Keratinocyte (primary cell): Measurements from ENCODE around the gene FLNC. TPM values are rescaled to one million over a fixed set of nuclear protein-coding genes. Genes with fewer than 3 reads are reported as not detected.

Source experiments
- DNase-seq: peaks from one replicate; pipeline ENCODE4 v3.0.0-alpha.2; 2011; ENCODE audit warnings: low read depth, missing footprints, low spot score
- FAIRE-seq: peaks from 2 replicates; lab custom pipeline; 2011; peaks lifted over from hg19 to GRCh38; lab: Jason Lieb, UNC
- H2AFZ ChIP-seq: 2 replicates; pipeline ENCODE4 v1.6.0; 2012; ENCODE audit warnings: low read length, control low read depth, inconsistent platforms; ENCODE audit not compliant: control insufficient read depth
- H3K27ac ChIP-seq: 2 replicates; pipeline ENCODE4 v1.5.1; 2011; ENCODE audit warnings: low read length; ENCODE audit not compliant: control insufficient read depth, insufficient read depth
- H3K27me3 ChIP-seq: 3 replicates; pipeline ENCODE4 v1.6.0; 2011; ENCODE audit warnings: low read length; ENCODE audit not compliant: control insufficient read depth, insufficient read depth; ENCODE audit errors: extremely low read depth
- H3K36me3 ChIP-seq, 2 experiments: 2 replicates in 1 of 2; 3 replicates in 1 of 2; pipeline ENCODE4 v1.5.1; 2011; ENCODE audit warnings: low read length in 2 of 2, mild to moderate bottlenecking in 1 of 2; ENCODE audit not compliant: control insufficient read depth in 2 of 2, insufficient read depth in 2 of 2; ENCODE audit errors: extremely low read depth in 1 of 2
- H3K4me1 ChIP-seq: 3 replicates; pipeline ENCODE4 v1.5.1; 2011; ENCODE audit warnings: low read length; ENCODE audit not compliant: control insufficient read depth, insufficient read depth; ENCODE audit errors: extremely low read depth
- H3K4me2 ChIP-seq: 3 replicates; pipeline ENCODE4 v1.6.0; 2011; ENCODE audit warnings: low read depth, low read length; ENCODE audit not compliant: control insufficient read depth, insufficient read depth; ENCODE audit errors: extremely low read depth
- H3K4me3 ChIP-seq, 3 experiments: fragments of 200-600 bp in 1 of 3; sonication (generic) in 1 of 3; 2 replicates in 2 of 3; 3 replicates in 1 of 3; pipeline ENCODE4 v1.5.1; 2011 to 2016; ENCODE audit warnings: low read length in 3 of 3, mild to moderate bottlenecking in 3 of 3, control low read depth in 2 of 3, inconsistent platforms in 1 of 3, low read depth in 1 of 3, mixed read lengths in 1 of 3, mixed run types in 1 of 3, moderate library complexity in 1 of 3; ENCODE audit not compliant: control insufficient read depth in 2 of 3, insufficient read depth in 2 of 3; ENCODE audit errors: extremely low read depth in 1 of 3
- H3K79me2 ChIP-seq: 2 replicates; pipeline ENCODE4 v1.6.0; 2012; ENCODE audit warnings: low read length; ENCODE audit not compliant: control insufficient read depth, insufficient read depth
- H3K9ac ChIP-seq: 3 replicates; pipeline ENCODE4 v1.6.0; 2011; ENCODE audit warnings: low read length; ENCODE audit not compliant: control insufficient read depth, insufficient read depth; ENCODE audit errors: extremely low read depth
- H3K9me1 ChIP-seq: 3 replicates; pipeline ENCODE4 v1.6.0; 2011; ENCODE audit warnings: low read length; ENCODE audit not compliant: control insufficient read depth, insufficient read depth; ENCODE audit errors: extremely low read depth
- H3K9me3 ChIP-seq: 2 replicates; pipeline ENCODE4 v1.5.1; 2012; ENCODE audit warnings: low read depth, low read length; ENCODE audit not compliant: control insufficient read depth
- H4K20me1 ChIP-seq: 3 replicates; pipeline ENCODE4 v1.6.0; 2011; ENCODE audit warnings: low read length; ENCODE audit not compliant: control insufficient read depth, insufficient read depth; ENCODE audit errors: extremely low read depth
- CTCF ChIP-seq, 3 experiments: IDR thresholded peaks in 1 of 3; conservative IDR thresholded peaks in 1 of 3; optimal IDR thresholded peaks in 1 of 3; 2 replicates in 2 of 3; 3 replicates in 1 of 3; pipeline versions ENCODE3 to v1.5.1; 2011; ENCODE audit warnings: low read length in 3 of 3, mild to moderate bottlenecking in 3 of 3, moderate library complexity in 2 of 3, control low read depth in 1 of 3, inconsistent platforms in 1 of 3; ENCODE audit not compliant: insufficient read depth in 2 of 3; ENCODE audit errors: extremely low read depth in 1 of 3
- EZH2 ChIP-seq: IDR thresholded peaks from one replicate; pipeline ENCODE4 v1.6.1; 2012; ENCODE audit warnings: inconsistent platforms, mild to moderate bottlenecking, low read length, moderate library complexity
- dilution Hi-C: fragments of 300-500 bp; cut with MboI; formaldehyde crosslinking; loops from one replicate; pipeline ENCODE4 v1.7.0; 2020; ENCODE audit warnings: low sequenced_read_pairs; ENCODE audit not compliant: extremely low pct_ligation_motif_present
- polyA plus RNA-seq, 5 experiments: library from polyadenylated mRNA; depleted of rRNA in 3 of 5; stranded (reverse) in 3 of 5; stranded (forward) in 1 of 5; unstranded in 1 of 5; fragments of >200 nt; gene quantifications; 1 replicate in 1 of 5; 2 replicates in 3 of 5; 3 replicates in 1 of 5; pipeline versions ENCODE4 v1.2.1 to v1.2.3, GENCODE V29; 2011 to 2012; ENCODE audit warnings: missing spikeins in 2 of 5, low read depth in 1 of 5, low replicate concordance in 1 of 5

Gene FLNC
- polyA plus RNA-seq, 1 donor (not counting 4 experiments of a cell fraction or from before 2014, with no cell fraction given), result 0.03 TPM

- Histone ChIP-seq H3K9me1 (no peaks in the 10 kb centered on the region), H3K27ac (no peak overlapping the region), H3K79me2 (peaks cover 9% of the 10 kb centered on the region), H3K36me3 (no peaks in the 10 kb centered on the region), H3K27me3 (no peaks in the 10 kb centered on the region), H3K9me3 (no peaks in the 10 kb centered on the region), H3K4me2 (no peak overlapping the region), H2AFZ (no peak overlapping the region), H3K9ac (no peak overlapping the region), H3K4me1 (peaks cover 6% of the 10 kb centered on the region), H4K20me1 (no peaks in the 10 kb centered on the region), H3K4me3 (no peak overlapping the region)
- dilution Hi-C loops, result no loop called here
- TF ChIP-seq EZH2 (no peak), CTCF (optimal IDR thresholded peaks at IDR 0.05 in 1 of 3, IDR thresholded peaks at IDR 0.05 in 1 of 3, conservative IDR thresholded peaks at IDR 0.05 in 1 of 3; ENCODE audit: extremely low read depth in 1 of 3, insufficient read depth in 2 of 3, low read length in 3 of 3) (no peak)
- FAIRE-seq (no peak), DNase-seq (no peak)
Observed at GRCh38 chr7:128858380-128859231, 28.4 kb downstream of the FLNC start.

GRCh38 chr7:128859232-128860157, 29.3 kb downstream of the FLNC start:
- Histone ChIP-seq H3K9me3 (no peaks in the 10 kb centered on the region), H4K20me1 (no peaks in the 10 kb centered on the region), H3K4me2 (no peak overlapping the region), H3K4me3 (no peak overlapping the region), H3K4me1 (peaks cover 14% of the 10 kb centered on the region), H3K9me1 (no peaks in the 10 kb centered on the region), H3K27me3 (no peaks in the 10 kb centered on the region), H3K36me3 (peaks cover 0 to 1% of the 10 kb centered on the region in 2 experiments), H3K9ac (no peak overlapping the region), H3K79me2 (peaks cover 18% of the 10 kb centered on the region), H3K27ac (no peak overlapping the region), H2AFZ (no peak overlapping the region)
- dilution Hi-C loops, result no loop called here
- TF ChIP-seq CTCF (optimal IDR thresholded peaks at IDR 0.05 in 1 of 3, IDR thresholded peaks at IDR 0.05 in 1 of 3, conservative IDR thresholded peaks at IDR 0.05 in 1 of 3; ENCODE audit: extremely low read depth in 1 of 3, insufficient read depth in 2 of 3, low read length in 3 of 3) (no peak), EZH2 (no peak)
- no peak for DNase-seq
- FAIRE-seq, result no peak
